ENCODE results near the gene IMPA2. TPM values are rescaled to one million over a fixed set of nuclear protein-coding genes. Genes with fewer than 3 reads are reported as not detected.
"Not testable (repeated sequence)": the region's sequence is repeated elsewhere in the genome, so short reads cannot be mapped to it uniquely, and the experiment has no call there.

The IMPA2 gene
- 15.8 TPM for total RNA-seq

DNA sequence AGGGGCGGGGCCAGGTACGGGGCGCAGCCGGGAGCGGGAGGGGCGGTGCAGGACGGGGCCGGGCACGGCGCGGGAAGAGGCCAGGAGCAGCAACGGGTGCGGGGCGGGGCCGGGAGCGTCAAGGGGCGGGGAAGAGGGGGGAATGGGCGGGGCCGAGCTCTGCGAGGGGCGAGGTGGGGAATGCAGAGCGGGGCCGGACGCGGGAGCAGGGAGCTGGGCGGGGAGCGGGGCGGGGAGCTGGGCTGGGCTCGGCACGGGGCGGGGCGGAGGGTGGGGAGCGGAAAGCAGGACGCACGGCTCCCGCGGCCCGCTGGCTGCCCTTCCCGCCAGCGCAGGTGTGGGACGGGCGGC, at the start of gene IMPA2:
Gene IMPA2, plus strand, starts transcription at position 316 of the 351 bp plus-strand sequence. CDS start 163 bp downstream, outside the sequence.
- intact Hi-C loops (cut with DNase I) = no loop called here

GRCh38 chr18:11932393-11932792, 48.9 kb upstream of the IMPA2 start:
- DNase-seq (ENCODE audit: low spot score) = no peak
- intact Hi-C loops (cut with DNase I) = no loop called here
- no peak for ATAC-seq

More for the DNA sequence above, at the start of gene IMPA2:
- peak; percentile 97 for DNase-seq (ENCODE audit: low spot score)
- ATAC-seq = peak; percentile 93

- intact Hi-C loops (cut with DNase I) = loop anchor here (2.0 to 5.0 kb wide), 2 partner anchors 59 to 101 kb away; no protein-coding TSS in a partner anchor
- ATAC-seq (peak; percentile 79), DNase-seq (ENCODE audit: low spot score) (peak; percentile 88)
Measured at GRCh38 chr18:11937874-11938478, 43.3 kb upstream of the IMPA2 start.

DNA sequence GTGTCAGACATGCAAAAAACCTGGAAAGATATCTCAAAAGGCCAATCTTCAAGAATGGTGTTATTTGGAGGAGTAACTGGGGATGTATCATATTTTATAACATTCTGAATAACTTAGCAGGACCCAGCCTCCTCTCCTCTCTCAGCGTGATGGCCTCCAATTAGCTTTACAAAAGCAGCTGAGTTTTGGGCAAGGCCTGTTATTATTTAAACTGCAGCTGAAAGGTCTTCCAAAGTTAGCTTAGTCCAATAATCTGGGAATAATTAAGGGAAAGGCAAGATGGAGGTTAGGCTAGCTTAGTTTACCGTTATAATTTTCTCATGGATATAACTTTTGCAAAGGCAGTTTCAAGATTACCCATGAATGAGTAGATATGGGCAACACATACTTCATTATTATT, 40.4 kb upstream of the IMPA2 start:
- DNase-seq (ENCODE audit: low spot score) (no peak), ATAC-seq (no peak)
- intact Hi-C loops (cut with DNase I) = no loop called here

DNA sequence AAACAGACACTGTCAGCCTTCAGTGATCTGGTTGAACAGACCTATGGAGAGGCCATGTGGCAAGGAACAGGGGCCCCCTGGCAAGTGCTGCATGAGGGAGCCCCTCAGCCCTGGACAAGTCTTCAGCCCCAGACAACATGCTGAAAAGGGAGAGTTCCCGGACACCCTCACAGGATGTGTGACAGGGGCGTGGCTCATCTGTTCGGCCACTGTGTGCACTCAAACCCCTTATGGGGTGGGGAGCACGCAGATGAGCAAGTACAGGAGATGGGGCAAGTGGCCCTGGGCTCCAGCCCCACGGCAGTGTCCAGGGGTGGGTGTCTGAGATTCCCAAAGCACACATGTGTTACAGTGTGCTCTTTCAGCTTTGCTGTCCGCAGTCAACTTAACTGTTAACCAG, 37.8 kb upstream of the IMPA2 start:
- no peak for ATAC-seq

GRCh38 chr18:11944252-11944651, 37.1 kb upstream of the IMPA2 start:
- no peak for ATAC-seq
- DNase-seq (ENCODE audit: low spot score) = no peak
- intact Hi-C loops (cut with DNase I) = no loop called here

More for the DNA sequence above, 37.8 kb upstream of the IMPA2 start:
- DNase-seq (ENCODE audit: low spot score) = no peak
- intact Hi-C loops (cut with DNase I) = no loop called here

- intact Hi-C loops (cut with DNase I) = no loop called here
- no peak for ATAC-seq
- DNase-seq (ENCODE audit: low spot score) = no peak
Measured at GRCh38 chr18:11944786-11945185, 36.5 kb upstream of the IMPA2 start.

DNA sequence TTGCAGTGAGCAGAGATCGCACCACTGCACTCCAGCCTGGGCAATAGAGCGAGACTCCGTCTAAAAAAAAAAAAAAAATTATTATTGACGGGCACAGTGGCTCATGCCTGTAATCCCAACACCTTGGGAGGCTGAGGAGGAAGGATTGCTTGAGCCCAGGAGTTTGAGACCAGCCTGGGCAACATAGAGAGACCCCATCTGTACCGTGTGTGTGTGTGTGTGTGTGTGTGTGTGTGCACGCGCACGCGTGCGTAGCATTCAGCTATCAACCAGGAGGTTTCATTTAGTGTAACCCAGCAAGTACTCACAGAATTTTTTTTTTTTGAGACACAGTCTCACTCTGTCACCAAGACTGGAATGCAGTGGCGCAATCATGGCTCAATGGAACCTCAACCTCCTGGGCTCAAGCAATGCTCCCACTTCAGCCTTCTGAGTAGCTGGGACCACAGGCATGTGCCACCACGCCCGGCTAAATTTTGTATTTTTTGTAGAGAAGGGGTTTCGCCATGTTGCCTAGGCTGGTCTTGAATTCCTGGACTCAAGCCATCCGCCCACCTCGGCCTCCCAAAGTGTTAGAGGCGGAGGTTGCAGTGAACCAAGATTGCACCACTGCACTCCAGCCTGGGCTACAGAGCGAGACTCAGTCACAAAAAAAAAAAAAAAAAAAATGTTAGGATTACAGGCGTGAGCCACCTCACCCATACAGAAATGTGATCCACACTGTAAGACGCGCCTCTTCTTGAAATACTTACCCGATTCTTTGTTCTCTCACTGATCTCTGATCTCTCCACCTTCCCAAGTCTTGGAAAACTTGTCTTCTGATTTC, 35.3 kb upstream of the IMPA2 start:
- ATAC-seq = peak; percentile 36
- DNase-seq (ENCODE audit: low spot score); intact Hi-C loops (cut with DNase I): not testable (repeated sequence)

DNA sequence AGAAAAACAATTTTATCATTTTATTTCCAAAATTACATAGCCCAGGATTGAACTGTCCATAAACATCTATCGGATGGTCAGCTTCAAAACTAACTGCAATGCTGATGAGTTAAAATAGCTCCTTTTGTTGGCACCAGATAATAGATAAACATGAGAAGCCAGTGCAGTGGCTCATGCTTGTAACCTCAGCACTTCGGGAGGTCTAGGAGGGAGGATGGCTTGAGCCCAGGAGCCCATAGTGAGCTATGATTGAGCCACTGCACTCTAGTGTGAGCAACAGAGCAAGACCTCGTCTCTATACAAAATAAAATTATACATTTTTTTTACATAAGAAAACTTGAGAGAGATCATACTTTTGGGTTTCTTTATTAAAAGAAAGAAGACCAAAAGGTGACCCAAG, 34.6 kb upstream of the IMPA2 start:
- no peak for DNase-seq (ENCODE audit: low spot score)
- intact Hi-C loops (cut with DNase I) = no loop called here

GRCh38 chr18:11947214-11948191, 33.8 kb upstream of the IMPA2 start:
- ATAC-seq (peak; percentile 99), DNase-seq (ENCODE audit: low spot score) (peak; percentile 94)
- intact Hi-C loops (cut with DNase I) = no loop called here

More for the DNA sequence above, 34.6 kb upstream of the IMPA2 start:
- peak; percentile 55 for ATAC-seq

GRCh38 chr18:11948852-11949523, 32.3 kb upstream of the IMPA2 start:
- intact Hi-C loops (cut with DNase I) = no loop called here
- no peak for ATAC-seq
- no peak for DNase-seq (ENCODE audit: low spot score)

GRCh38 chr18:11950824-11951223, 30.5 kb upstream of the IMPA2 start:
- ATAC-seq = no peak
- DNase-seq (ENCODE audit: low spot score) = no peak
- intact Hi-C loops (cut with DNase I) = no loop called here

- ATAC-seq = no peak
- no peak for DNase-seq (ENCODE audit: low spot score)
- intact Hi-C loops (cut with DNase I) = no loop called here
Measured at GRCh38 chr18:11951390-11951851, 29.9 kb upstream of the IMPA2 start.

GRCh38 chr18:11953113-11953512, 28.2 kb upstream of the IMPA2 start:
- no peak for ATAC-seq
- intact Hi-C loops (cut with DNase I) = no loop called here
- DNase-seq (ENCODE audit: low spot score) = no peak

DNA sequence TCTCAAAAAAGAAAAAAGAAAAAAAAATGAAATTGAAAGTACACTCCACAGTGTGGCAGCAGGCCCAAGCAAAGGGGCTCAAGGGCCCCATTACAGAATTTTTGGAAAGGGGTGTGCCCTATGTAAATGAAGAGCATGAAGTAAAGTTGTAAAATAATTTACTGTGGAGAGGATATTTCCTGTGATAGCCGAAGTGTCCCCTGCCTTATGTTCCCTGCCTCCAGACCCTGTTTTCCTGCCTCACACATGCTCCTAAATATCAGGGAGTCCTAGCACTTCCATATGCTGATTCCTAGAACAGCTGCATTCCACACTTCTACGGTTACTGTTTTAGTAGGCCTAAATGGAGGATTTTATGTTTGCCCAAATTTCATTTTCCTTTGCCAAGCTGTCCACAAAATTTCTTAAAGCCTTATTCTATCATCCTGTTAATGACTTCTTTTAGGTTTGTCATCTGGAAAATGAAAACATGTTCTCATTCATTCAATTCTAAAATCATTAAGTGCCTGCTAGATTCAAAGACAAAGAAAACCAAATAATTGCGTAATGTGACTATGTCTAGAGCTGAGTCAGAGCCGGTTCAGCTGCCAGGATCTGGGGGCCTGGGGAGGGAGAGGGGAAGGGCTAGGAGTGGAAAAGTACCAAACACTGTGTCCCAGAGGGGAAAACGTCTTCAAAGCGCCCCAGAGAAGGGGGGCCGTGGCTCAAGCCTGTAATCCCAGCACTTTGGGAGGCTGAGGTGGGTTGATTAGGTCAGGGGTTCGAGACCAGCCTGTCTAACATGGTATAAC, 25.9 kb upstream of the IMPA2 start:
- ATAC-seq (peak; percentile 69), DNase-seq (ENCODE audit: low spot score) (peak; percentile 74)

GRCh38 chr18:11956371-11957308, 24.7 kb upstream of the IMPA2 start:
- DNase-seq (ENCODE audit: low spot score) = no peak
- intact Hi-C loops (cut with DNase I) = no loop called here
- ATAC-seq = no peak

More for the DNA sequence above, 25.9 kb upstream of the IMPA2 start:
- intact Hi-C loops (cut with DNase I) = no loop called here

GRCh38 chr18:11957636-11958035, 23.7 kb upstream of the IMPA2 start:
- intact Hi-C loops (cut with DNase I) = loop anchor here (2.0 kb wide), 1 partner anchor 65 kb away; no protein-coding TSS in a partner anchor
- ATAC-seq (peak; percentile 35), DNase-seq (ENCODE audit: low spot score) (no peak)
